ENCODE results near the gene THSD8. TPM values are rescaled to one million over a fixed set of nuclear protein-coding genes. Genes with fewer than 3 reads are reported as not detected.

Gene THSD8
- total RNA-seq, 1 experiment from 2014 or later = 14.5 TPM

- Mint-ChIP-seq H3K4me3 (ENCODE audit: unreplicated experiment) (peak overlapping the region; percentile 68), H3K36me3 (ENCODE audit: insufficient read depth, unreplicated experiment) (no peaks in the 10 kb centered on the region), H3K4me1 (ENCODE audit: insufficient read depth, unreplicated experiment) (peaks cover 7% of the 10 kb centered on the region), H3K27me3 (ENCODE audit: insufficient read depth, unreplicated experiment) (no peaks in the 10 kb centered on the region), H3K27ac (ENCODE audit: low read depth, unreplicated experiment) (no peak overlapping the region), H3K9me3 (ENCODE audit: unreplicated experiment) (no peaks in the 10 kb centered on the region)
- TF ChIP-seq CTCF (IDR thresholded peaks at IDR 0.05; ENCODE audit: unreplicated experiment) = no peak
- no peak for DNase-seq (ENCODE audit: unreplicated experiment)
- CTCF ChIA-PET = interaction anchor here (0.6 to 2.0 kb wide), 5 partner anchors 9 to 105 kb away, joined by 3 to 8 read pairs (median 5); no protein-coding TSS in a partner anchor
- POLR2A ChIA-PET = interaction anchor here (0.7 to 2.7 kb wide), 8 partner anchors 10 to 369 kb away, joined by 3 to 91 read pairs (median 3); partner anchors contain the start of genes GCDH, GET3, JUNB and ZNF490
- intact Hi-C loops (cut with micrococcal nuclease) = no loop called here
- no TSS peak for BruUV-seq (replicated peaks)
These were observed 18.5 kb upstream of the THSD8 start for GRCh38 chr19:12783291-12783848.

- no peak for TF ChIP-seq CTCF (IDR thresholded peaks at IDR 0.05; ENCODE audit: unreplicated experiment)
- Mint-ChIP-seq H3K27me3 (ENCODE audit: insufficient read depth, unreplicated experiment) (no peaks in the 10 kb centered on the region), H3K4me1 (ENCODE audit: insufficient read depth, unreplicated experiment) (peaks cover 9% of the 10 kb centered on the region), H3K36me3 (ENCODE audit: insufficient read depth, unreplicated experiment) (no peaks in the 10 kb centered on the region), H3K9me3 (ENCODE audit: unreplicated experiment) (no peaks in the 10 kb centered on the region), H3K27ac (ENCODE audit: low read depth, unreplicated experiment) (no peak overlapping the region), H3K4me3 (ENCODE audit: unreplicated experiment) (peak overlapping the region; percentile 68)
- no TSS peak for BruUV-seq (replicated peaks)
- POLR2A ChIA-PET = interaction anchor here (0.7 to 2.7 kb wide), 4 partner anchors 9 to 84 kb away, joined by 3 to 91 read pairs (median 3); partner anchors contain the start of gene JUNB
- intact Hi-C loops (cut with micrococcal nuclease) = no loop called here
- peak; percentile 58 for DNase-seq (ENCODE audit: unreplicated experiment)
- CTCF ChIA-PET = interaction anchor here (2.0 kb wide), 1 partner anchor 63 kb away, joined by 7 read pairs; no protein-coding TSS in a partner anchor
These were observed 17.9 kb upstream of the THSD8 start for GRCh38 chr19:12783849-12784393.

- no peaks in the 10 kb centered on the region for H3K36me3 Mint-ChIP-seq (ENCODE audit: insufficient read depth, unreplicated experiment)
- H3K4me3 Mint-ChIP-seq (ENCODE audit: unreplicated experiment) = no peak overlapping the region
- no peak for TF ChIP-seq CTCF (IDR thresholded peaks at IDR 0.05; ENCODE audit: unreplicated experiment)
- BruUV-seq (replicated peaks) = no TSS peak
- intact Hi-C loops (cut with micrococcal nuclease) = no loop called here
- no peak overlapping the region for H3K27ac Mint-ChIP-seq (ENCODE audit: low read depth, unreplicated experiment)
- H3K9me3 Mint-ChIP-seq (ENCODE audit: unreplicated experiment) = no peaks in the 10 kb centered on the region
- peaks cover 13% of the 10 kb centered on the region for H3K4me1 Mint-ChIP-seq (ENCODE audit: insufficient read depth, unreplicated experiment)
- ChIA-PET POLR2A (interaction anchor here (0.7 to 2.7 kb wide), 2 partner anchors 9 to 10 kb away, joined by 3 to 91 read pairs; partner anchors contain the start of gene JUNB), CTCF (no interaction called here)
- H3K27me3 Mint-ChIP-seq (ENCODE audit: insufficient read depth, unreplicated experiment) = no peaks in the 10 kb centered on the region
- DNase-seq (ENCODE audit: unreplicated experiment) = no peak
These were observed 17.4 kb upstream of the THSD8 start for GRCh38 chr19:12784394-12784870.

GRCh38 chr19:12784871-12785430 is 16.9 kb upstream of the THSD8 start:
- intact Hi-C loops (cut with micrococcal nuclease) = no loop called here
- Mint-ChIP-seq H3K27me3 (ENCODE audit: insufficient read depth, unreplicated experiment) (no peaks in the 10 kb centered on the region), H3K9me3 (ENCODE audit: unreplicated experiment) (no peaks in the 10 kb centered on the region), H3K4me3 (ENCODE audit: unreplicated experiment) (no peak overlapping the region), H3K36me3 (ENCODE audit: insufficient read depth, unreplicated experiment) (no peaks in the 10 kb centered on the region), H3K27ac (ENCODE audit: low read depth, unreplicated experiment) (no peak overlapping the region), H3K4me1 (ENCODE audit: insufficient read depth, unreplicated experiment) (peaks cover 13% of the 10 kb centered on the region)
- BruUV-seq (replicated peaks) = no TSS peak
- TF ChIP-seq CTCF (IDR thresholded peaks at IDR 0.05; ENCODE audit: unreplicated experiment) = no peak
- ChIA-PET CTCF (interaction anchor here (0.9 to 1.5 kb wide), 2 partner anchors 12 to 63 kb away, joined by 3 to 4 read pairs; no protein-coding TSS in a partner anchor), POLR2A (interaction anchor here (0.8 to 5.0 kb wide), 2 partner anchors 8 to 11 kb away, joined by 3 to 132 read pairs; partner anchors contain the start of gene HOOK2)
- DNase-seq (ENCODE audit: unreplicated experiment) = no peak
